Germinal center (tissue), 1 donor: Measurements from ENCODE around the gene ACY1.

Experiments
- DNase-seq: peaks from one replicate; pipeline ENCODE4 v3.0.0; 2012; ENCODE audit warnings: mixed read lengths, low spot score

The ACY1 gene

GRCh38 chr3:52005571-52005986, 22.2 kb downstream of the ACY1 start:
- DNase-seq: no peak

- no peak for DNase-seq
Measured at GRCh38 chr3:52006017-52006819, 22.9 kb downstream of the ACY1 start.

GRCh38 chr3:52006820-52007133, 23.4 kb downstream of the ACY1 start:
- DNase-seq: no peak

- no peak for DNase-seq
Measured at GRCh38 chr3:52007291-52007690, 24.0 kb downstream of the ACY1 start.

GRCh38 chr3:52010431-52010830, 27.1 kb downstream of the ACY1 start:
- DNase-seq: no peak

- no peak for DNase-seq
Measured at GRCh38 chr3:52012699-52013098, 29.4 kb downstream of the ACY1 start.

GRCh38 chr3:52013802-52014598, 30.7 kb downstream of the ACY1 start:
- DNase-seq: no peak

- DNase-seq: no peak
Measured at GRCh38 chr3:52014613-52015012, 31.3 kb downstream of the ACY1 start.

- no peak for DNase-seq
Measured at GRCh38 chr3:52015438-52016228, 32.3 kb downstream of the ACY1 start.

GRCh38 chr3:52017586-52017985, 34.3 kb downstream of the ACY1 start:
- DNase-seq: no peak

GRCh38 chr3:52018319-52019000, 35.1 kb downstream of the ACY1 start:
- no peak for DNase-seq

GRCh38 chr3:52019352-52020080, 36.2 kb downstream of the ACY1 start:
- DNase-seq: no peak

- DNase-seq: no peak
Measured at GRCh38 chr3:52020796-52021195, 37.5 kb downstream of the ACY1 start.

- no peak for DNase-seq
Measured at GRCh38 chr3:52021489-52022268, 38.3 kb downstream of the ACY1 start.

GRCh38 chr3:52022323-52023100, 39.2 kb downstream of the ACY1 start:
- no peak for DNase-seq

- DNase-seq: no peak
Measured at GRCh38 chr3:52023101-52023770, 39.9 kb downstream of the ACY1 start.

- peak; percentile 62 for DNase-seq
Measured at GRCh38 chr3:52023860-52024764, 40.8 kb downstream of the ACY1 start.
